Stomach (tissue), 9 donors: ENCODE results near the gene PHETA2. TPM values are rescaled to one million over a fixed set of nuclear protein-coding genes. Genes with fewer than 3 reads are reported as not detected.

Source experiments
- DNase-seq, 2 donors: peaks; one replicate each; pipeline versions ENCODE4 v3.0.0 to v3.0.0-alpha.2; 2013 to 2019
- H3K27ac ChIP-seq, 5 donors: fragments of 200-600 bp in 4 of 5; sonication (generic) in 4 of 5; one replicate each; pipeline ENCODE4 v1.5.1; 2013 to 2019; ENCODE audit warnings: mild to moderate bottlenecking in 1 of 5, moderate library complexity in 1 of 5
- H3K27me3 ChIP-seq, 3 donors: fragments of 200-600 bp; sonication (generic); one replicate each; pipeline ENCODE4 v1.5.1; 2017 to 2019; ENCODE audit warnings: mixed run types in 1 of 3
- H3K36me3 ChIP-seq, 4 donors: fragments of 200-600 bp; sonication (generic); 1 replicate in 3 of 4; 2 replicates in 1 of 4; pipeline ENCODE4 v1.5.1; 2016 to 2019
- H3K4me1 ChIP-seq, 4 donors: fragments of 200-600 bp; sonication (generic); one replicate each; pipeline ENCODE4 v1.5.1; 2016 to 2019
- H3K4me3 ChIP-seq, 4 donors: fragments of 200-600 bp; sonication (generic) in 3 of 4; one replicate each; pipeline ENCODE4 v1.5.1; 2016 to 2019; ENCODE audit warnings: mild to moderate bottlenecking in 1 of 4
- H3K9me3 ChIP-seq, 4 donors: fragments of 200-600 bp; sonication (generic); one replicate each; pipeline ENCODE4 v1.5.1; 2016 to 2019
- EP300 ChIP-seq: sonication (generic); formaldehyde crosslinking; IDR thresholded peaks from one replicate; pipeline ENCODE4 v1.6.1; 2017; ENCODE audit warnings: antibody characterized with exemption
- POLR2A ChIP-seq, 4 donors: fragments of 450-650 bp; IDR thresholded peaks; one replicate each; pipeline ENCODE4 v1.6.1; 2016; ENCODE audit warnings: antibody characterized with exemption in 4 of 4, control low read depth in 2 of 4, mild to moderate bottlenecking in 1 of 4, moderate library complexity in 1 of 4
- POLR2AphosphoS5 ChIP-seq, 3 donors: sonication (generic); formaldehyde crosslinking; IDR thresholded peaks; one replicate each; pipeline ENCODE4 v1.6.1; 2016; ENCODE audit warnings: antibody characterized with exemption in 3 of 3
- WGBS, 5 donors: extraction: QIAGEN DNeasy Blood & Tissue Kit in 3 of 5; methylation state at CpG; one replicate each; pipeline versions ENCODE4 v1.1.5 to v1.1.7; 2013 to 2018; 5-methylcytosine and 5-hydroxymethylcytosine counted together
- intact Hi-C: fragments of 100-400 bp; cut with DNase I; formaldehyde crosslinking; loops from one replicate; pipeline ENCODE4 v1.15.1; 2023; ENCODE audit warnings: low total_unique reads
- polyA plus RNA-seq, 3 donors: library from polyadenylated mRNA; stranded (reverse); fragments of 200-250 nt; gene quantifications; one replicate each; pipeline ENCODE4 v1.2.3, GENCODE V29; 2013
- total RNA-seq, 5 donors: library from RNA; depleted of rRNA; stranded (reverse); fragments of >200 nt; gene quantifications; one replicate each; pipeline versions ENCODE4 v1.1.0 to v1.2.3, GENCODE V29; 2014 to 2016
- TF ChIP-seq, protein P1 (sequence below), 7 experiments: fragments of 450-650 bp in 4 of 7; fragments of 200-600 bp in 3 of 7; sonication (generic) in 3 of 7; IDR thresholded peaks; one replicate each; pipeline ENCODE4 v1.5.1; 2016 to 2019; ENCODE audit warnings: antibody characterized with exemption in 7 of 7, control low read depth in 2 of 7, mild to moderate bottlenecking in 1 of 7
- donor health status: healthy with polysubstance abuse.
- donor health status: Bipolar disorder and iron deficiency.
- donor health status: healthy.

PHETA2 gene
- total and polyA plus RNA-seq, 8 donors = 8.4 to 30.1 (median 20.8) TPM

DNA sequence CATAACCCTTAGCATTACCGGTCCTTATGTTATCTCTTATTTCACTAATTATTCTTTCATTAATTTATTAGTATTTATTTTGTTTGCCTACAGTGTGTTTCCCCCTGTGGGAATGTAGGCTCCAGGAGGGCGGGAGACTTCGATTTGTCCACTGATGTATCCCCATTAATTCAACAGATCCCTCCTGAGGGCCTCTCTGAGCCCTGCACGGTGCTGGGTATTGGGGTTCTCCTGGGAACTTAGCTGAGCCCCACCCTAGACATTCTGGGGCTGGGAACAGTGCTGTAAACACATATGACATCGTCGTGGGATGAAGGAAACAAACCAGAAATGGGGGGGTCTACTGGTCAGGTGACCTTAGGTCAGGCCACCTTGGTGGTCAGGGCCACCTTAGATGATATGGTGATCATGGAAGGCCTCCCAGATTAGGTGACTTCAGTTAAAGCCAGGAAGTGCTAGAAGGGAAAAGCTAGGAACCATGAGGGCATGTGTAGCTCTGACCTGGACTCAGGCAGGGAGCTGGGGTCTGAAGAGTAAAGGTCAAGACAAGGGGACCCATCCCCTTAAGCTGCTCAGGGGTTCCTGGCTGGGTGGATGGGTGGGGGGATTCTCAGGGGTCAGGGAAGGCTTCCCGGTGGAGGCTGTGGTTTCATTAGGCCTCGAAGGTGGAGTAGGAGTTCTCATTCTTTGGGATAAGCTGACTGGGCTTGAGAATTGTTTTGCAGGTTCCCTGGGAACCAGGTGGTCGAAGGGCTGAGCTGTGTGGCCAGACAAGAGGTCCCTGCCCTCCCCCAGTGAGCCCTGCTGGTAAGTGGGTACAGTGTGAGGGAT is 1.0 kb downstream of the PHETA2 start:
- 46 to 57% (median 51%) methylated on average over 9 of the region's 9 CpGs for WGBS, 5 donors
- no peaks in the 10 kb centered on the region for H3K9me3 ChIP-seq
- DNase-seq = peak in 1 of 2 donors; percentile 39
- H3K36me3 ChIP-seq = peaks cover 7 to 22% (median 21%) of the 10 kb centered on the region in 4 donors
- no peaks in the 10 kb centered on the region for H3K27me3 ChIP-seq
- H3K27ac ChIP-seq = peak overlapping the region; percentile 93 to 97 (median 95)
- H3K4me1 ChIP-seq = peaks cover 41 to 71% (median 56%) of the 10 kb centered on the region in 4 donors
- intact Hi-C loops = no loop called here
- TF ChIP-seq POLR2AphosphoS5 (IDR thresholded peaks at IDR 0.05) = no peak
- TF ChIP-seq, protein P1, sequence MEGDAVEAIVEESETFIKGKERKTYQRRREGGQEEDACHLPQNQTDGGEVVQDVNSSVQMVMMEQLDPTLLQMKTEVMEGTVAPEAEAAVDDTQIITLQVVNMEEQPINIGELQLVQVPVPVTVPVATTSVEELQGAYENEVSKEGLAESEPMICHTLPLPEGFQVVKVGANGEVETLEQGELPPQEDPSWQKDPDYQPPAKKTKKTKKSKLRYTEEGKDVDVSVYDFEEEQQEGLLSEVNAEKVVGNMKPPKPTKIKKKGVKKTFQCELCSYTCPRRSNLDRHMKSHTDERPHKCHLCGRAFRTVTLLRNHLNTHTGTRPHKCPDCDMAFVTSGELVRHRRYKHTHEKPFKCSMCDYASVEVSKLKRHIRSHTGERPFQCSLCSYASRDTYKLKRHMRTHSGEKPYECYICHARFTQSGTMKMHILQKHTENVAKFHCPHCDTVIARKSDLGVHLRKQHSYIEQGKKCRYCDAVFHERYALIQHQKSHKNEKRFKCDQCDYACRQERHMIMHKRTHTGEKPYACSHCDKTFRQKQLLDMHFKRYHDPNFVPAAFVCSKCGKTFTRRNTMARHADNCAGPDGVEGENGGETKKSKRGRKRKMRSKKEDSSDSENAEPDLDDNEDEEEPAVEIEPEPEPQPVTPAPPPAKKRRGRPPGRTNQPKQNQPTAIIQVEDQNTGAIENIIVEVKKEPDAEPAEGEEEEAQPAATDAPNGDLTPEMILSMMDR (IDR thresholded peaks at IDR 0.05) = no peak
- H3K4me3 ChIP-seq = peak overlapping the region; percentile 59 to 81 (median 68)

DNA sequence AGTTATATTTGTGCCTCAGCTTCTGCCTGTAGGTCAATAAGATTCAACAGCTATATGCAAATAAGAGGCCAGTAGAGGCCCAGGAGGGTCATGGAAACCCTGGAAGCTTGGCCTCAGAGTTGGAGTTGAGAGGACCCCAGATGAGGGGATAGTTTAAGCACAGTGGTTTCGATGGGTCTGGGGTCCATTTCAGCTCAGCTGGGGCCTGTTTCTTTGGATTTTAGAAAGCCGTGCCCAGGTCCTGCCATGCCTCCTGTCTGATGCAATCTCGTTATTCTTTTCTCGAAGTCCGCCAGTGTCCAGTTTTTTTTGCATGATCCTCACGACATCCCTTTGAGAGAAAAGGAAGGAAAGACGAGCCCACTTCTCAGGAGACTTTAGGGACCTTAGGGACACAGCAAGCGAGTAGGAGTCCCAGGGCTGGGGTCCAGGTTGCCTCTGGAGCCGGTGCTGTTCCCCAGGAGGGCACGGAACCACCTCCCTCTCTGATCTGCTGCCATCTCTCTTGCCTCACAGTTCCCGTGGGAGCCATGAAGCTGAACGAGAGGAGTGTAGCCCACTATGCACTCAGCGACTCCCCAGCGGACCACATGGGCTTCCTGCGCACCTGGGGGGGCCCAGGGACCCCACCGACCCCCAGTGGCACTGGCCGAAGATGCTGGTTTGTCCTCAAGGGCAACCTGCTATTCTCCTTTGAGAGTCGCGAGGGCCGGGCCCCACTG is 2.9 kb downstream of the PHETA2 start:
- Histone ChIP-seq H3K4me3 (no peak overlapping the region), H3K27me3 (no peaks in the 10 kb centered on the region), H3K36me3 (peaks cover 7 to 24% (median 22%) of the 10 kb centered on the region in 4 donors), H3K9me3 (no peaks in the 10 kb centered on the region), H3K4me1 (peaks cover 41 to 73% (median 59%) of the 10 kb centered on the region in 4 donors), H3K27ac (peak overlapping the region in 3 of 5 donors; percentile 96 to 99 (median 99))
- no peak for TF ChIP-seq EP300
- no peak for TF ChIP-seq POLR2A (IDR thresholded peaks at IDR 0.05)
- TF ChIP-seq, protein P1 (IDR thresholded peaks at IDR 0.05) = no peak
- TF ChIP-seq POLR2AphosphoS5 (IDR thresholded peaks at IDR 0.05) = no peak
- peak in 1 of 2 donors; percentile 22 for DNase-seq
- intact Hi-C loops = no loop called here
- 89 to 95% (median 91%) methylated on average over 15 to 20 of the region's 20 CpGs for WGBS, 5 donors

DNA sequence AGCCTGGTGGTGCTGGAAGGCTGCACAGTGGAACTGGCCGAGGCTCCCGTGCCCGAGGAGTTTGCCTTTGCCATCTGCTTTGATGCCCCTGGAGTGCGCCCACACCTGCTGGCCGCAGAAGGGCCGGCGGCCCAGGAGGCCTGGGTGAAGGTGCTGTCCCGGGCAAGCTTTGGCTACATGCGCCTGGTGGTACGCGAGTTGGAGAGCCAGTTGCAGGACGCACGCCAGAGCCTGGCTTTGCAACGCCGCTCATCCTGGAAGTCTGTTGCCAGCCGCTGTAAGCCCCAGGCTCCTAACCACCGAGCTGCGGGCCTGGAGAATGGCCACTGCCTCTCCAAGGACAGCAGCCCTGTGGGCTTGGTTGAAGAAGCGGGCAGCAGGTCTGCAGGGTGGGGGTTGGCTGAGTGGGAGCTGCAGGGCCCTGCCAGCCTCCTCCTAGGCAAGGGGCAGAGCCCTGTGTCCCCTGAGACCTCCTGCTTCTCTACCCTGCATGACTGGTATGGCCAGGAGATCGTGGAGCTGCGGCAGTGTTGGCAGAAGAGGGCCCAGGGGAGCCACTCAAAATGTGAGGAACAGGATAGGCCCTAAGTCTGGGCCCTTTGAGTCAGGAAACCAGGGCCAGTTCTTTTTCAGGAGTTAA is 3.6 kb downstream of the PHETA2 start:
- Histone ChIP-seq H3K27me3 (no peaks in the 10 kb centered on the region), H3K36me3 (peaks cover 10 to 30% (median 29%) of the 10 kb centered on the region in 4 donors), H3K9me3 (no peaks in the 10 kb centered on the region), H3K4me3 (no peak overlapping the region), H3K4me1 (peaks cover 41 to 72% (median 61%) of the 10 kb centered on the region in 4 donors), H3K27ac (peak overlapping the region; percentile 90 to 99 (median 99))
- no peak for DNase-seq
- no peak for TF ChIP-seq POLR2A (IDR thresholded peaks at IDR 0.05)
- no peak for TF ChIP-seq EP300
- TF ChIP-seq, protein P1 (IDR thresholded peaks at IDR 0.05) = no peak
- no peak for TF ChIP-seq POLR2AphosphoS5 (IDR thresholded peaks at IDR 0.05)
- 80 to 94% (median 82%) methylated on average over 16 to 21 of the region's 21 CpGs for WGBS, 5 donors
- intact Hi-C loops = no loop called here
